Breast epithelium (tissue), 3 donors: ENCODE results near the gene SYNGR1.

Experiments used
- CTCF ChIP-seq, 3 donors: fragments of 450-650 bp; IDR thresholded peaks; one replicate each; pipeline ENCODE4 v1.5.1; 2016 to 2017; ENCODE audit warnings: antibody characterized with exemption in 3 of 3, mild to moderate bottlenecking in 3 of 3, moderate library complexity in 3 of 3
- POLR2A ChIP-seq: fragments of 450-650 bp; IDR thresholded peaks from one replicate; pipeline ENCODE4 v1.6.1; 2016; ENCODE audit warnings: antibody characterized with exemption, mild to moderate bottlenecking, moderate library complexity

- TF ChIP-seq CTCF (IDR thresholded peaks at IDR 0.05) (no peak), POLR2A (no peak)
These were observed 2.6 kb downstream of the SYNGR1 start for GRCh38 chr22:39352306-39352891.
